Measurements from ENCODE around the gene CPN2. TPM values are rescaled to one million over a fixed set of nuclear protein-coding genes. Genes with fewer than 3 reads are reported as not detected.

CPN2 gene
- polyA plus RNA-seq, 4 donors, result 0.18 to 1.00 (median 0.72) TPM

DNA sequence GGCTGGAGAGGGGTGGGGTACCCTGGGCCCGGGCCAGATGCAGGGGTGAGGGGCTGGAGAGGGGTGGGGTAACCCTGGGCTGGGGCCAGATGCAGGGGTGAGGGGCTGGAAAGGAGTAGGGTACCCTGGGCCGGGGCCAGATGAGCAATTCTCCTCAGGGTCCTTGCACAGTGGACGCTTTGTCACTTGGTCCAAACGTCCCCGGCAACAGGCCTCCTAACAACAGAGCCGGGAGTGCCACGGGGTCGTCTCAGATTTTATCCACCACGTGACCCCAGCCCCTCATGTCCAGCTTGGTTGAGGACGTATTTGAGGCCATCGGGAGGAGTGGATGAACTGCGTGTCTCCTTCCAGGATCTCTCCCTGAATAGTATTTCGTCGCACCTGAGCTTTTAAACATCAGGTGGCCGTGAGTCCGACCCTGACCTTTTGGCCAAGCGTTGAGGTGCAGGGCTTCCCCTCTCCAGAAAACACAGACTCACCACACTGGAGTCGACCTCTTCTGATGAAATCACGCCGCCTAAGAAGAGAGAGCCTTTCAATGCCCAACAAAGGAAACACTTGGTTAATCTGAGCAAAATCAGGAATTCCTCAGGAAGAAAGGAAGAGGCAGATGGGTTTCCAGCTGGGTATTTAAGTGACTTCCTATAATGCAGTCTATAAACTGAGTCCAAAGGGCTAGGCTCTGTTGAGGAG, 31.2 kb upstream of the CPN2 start:
- DNase-seq (ENCODE audit: low read depth in 4 of 4, low spot score in 3 of 4), result no peak

DNA sequence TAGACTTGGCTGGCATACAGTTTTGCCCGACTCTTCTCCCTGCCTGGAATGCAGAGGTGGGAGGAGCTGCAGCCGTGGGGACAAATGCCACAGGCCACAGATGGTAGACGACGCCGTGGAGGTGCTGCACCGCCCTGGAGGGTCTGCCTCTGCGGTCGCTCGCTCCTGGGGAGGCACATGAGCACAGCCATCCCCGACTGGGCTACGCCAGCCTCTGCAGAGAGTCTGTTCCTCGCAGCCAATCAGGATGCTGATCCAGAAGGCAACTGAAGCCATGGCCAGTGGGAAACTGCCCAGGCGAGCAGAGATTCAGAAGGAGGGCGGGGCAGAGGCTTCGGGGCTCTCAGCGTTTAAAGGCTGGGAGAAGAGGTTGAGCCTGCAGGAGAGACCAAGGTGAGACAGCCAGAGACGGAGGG, 30.3 kb upstream of the CPN2 start:
- no peak for DNase-seq (ENCODE audit: low read depth in 4 of 4, low spot score in 3 of 4)

GRCh38 chr3:194380326-194380725, 29.2 kb upstream of the CPN2 start:
- no peak for DNase-seq (ENCODE audit: low read depth in 4 of 4, low spot score in 3 of 4)

- DNase-seq (ENCODE audit: low read depth in 4 of 4, low spot score in 3 of 4), result no peak
These were observed 28.5 kb upstream of the CPN2 start for GRCh38 chr3:194379651-194380050.

- DNase-seq (ENCODE audit: low read depth in 4 of 4, low spot score in 3 of 4), result no peak
These were observed 28.1 kb upstream of the CPN2 start for GRCh38 chr3:194379231-194379630.

GRCh38 chr3:194377708-194378107, 26.6 kb upstream of the CPN2 start:
- no peak for DNase-seq (ENCODE audit: low read depth in 4 of 4, low spot score in 3 of 4)

- no peak for DNase-seq (ENCODE audit: low read depth in 4 of 4, low spot score in 3 of 4)
These were observed 25.1 kb upstream of the CPN2 start for GRCh38 chr3:194376241-194376560.

DNA sequence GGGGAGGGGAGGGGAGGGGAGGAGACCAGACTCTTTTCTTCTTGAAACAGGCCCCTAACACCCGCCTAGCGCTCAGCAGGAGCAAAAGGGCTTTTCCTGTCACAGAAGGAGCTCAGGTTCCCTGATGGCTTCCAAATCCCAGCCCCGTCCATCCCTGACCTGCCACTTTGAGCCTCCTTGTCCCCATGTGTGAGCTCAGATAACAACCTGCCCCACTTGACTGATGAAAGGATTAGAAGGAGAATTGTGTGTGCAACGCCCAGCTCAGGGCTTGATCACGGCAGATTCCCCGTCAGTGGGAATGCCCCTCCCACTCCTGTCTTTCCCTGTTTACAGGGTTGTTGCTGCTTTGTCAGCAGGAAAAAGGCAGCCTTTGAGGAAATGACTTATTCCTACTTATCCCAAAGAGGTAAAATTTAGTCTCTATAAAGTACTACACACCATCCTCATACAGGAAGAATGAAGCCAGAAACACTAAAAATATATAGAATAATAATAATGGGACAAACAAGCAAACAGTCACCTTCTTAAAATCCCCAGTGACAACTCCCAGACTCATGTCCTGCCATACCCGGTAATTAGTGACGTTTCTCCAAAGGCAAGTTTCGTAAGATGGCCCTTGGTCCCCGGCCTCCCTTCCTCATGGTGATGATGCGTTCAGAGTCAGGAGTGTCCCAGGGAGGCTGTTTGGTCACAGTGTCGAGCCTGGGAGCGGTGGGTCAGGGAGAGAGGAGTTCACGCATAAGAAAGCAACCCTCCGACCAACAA, 24.5 kb upstream of the CPN2 start:
- no peak for DNase-seq (ENCODE audit: low read depth in 4 of 4, low spot score in 3 of 4)

DNA sequence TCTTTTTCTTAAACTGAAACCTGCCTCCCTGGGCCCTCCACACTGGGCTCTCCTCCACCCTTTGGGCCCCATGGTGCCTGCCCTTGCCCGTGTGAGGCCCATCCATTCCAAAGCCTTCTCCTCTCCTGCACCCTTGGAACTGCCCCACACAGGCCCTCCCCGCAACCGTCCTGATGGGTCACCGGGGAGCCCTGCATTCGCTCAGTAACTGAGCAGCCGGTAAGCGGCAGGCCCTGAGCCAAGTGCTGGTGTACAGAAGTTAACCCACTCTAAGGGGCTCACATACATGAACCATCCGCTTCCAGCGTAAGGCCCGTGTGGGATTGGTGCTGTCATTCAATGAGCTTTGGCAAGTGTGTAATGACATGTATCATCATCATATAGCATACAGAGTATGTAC, 23.8 kb upstream of the CPN2 start:
- no peak for DNase-seq (ENCODE audit: low read depth in 4 of 4, low spot score in 3 of 4)

GRCh38 chr3:194373899-194374298, 22.8 kb upstream of the CPN2 start:
- no peak for DNase-seq (ENCODE audit: low read depth in 4 of 4, low spot score in 3 of 4)

DNA sequence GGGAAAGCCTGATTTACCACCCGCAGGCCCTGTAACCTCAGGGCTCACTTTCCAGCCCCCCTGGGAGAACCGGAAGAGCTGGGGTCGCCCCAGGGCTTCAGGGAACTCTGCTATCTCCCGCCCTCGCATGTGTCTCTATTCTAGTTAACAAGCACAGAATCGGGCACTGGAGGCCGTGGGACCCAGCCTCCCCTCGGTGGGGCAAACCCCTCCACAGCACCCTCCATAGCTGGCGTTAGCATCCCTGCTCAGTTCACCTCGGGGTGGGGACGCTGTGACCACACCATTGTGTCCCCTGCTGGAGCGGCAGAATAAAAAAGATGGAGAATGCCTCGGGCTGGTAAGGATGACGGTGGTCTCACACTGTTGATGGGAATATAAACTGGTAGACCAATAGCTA, 21.9 kb upstream of the CPN2 start:
- DNase-seq (ENCODE audit: low read depth in 4 of 4, low spot score in 3 of 4), result no peak

- DNase-seq (ENCODE audit: low read depth in 4 of 4, low spot score in 3 of 4), result no peak
These were observed 19.6 kb upstream of the CPN2 start for GRCh38 chr3:194370753-194371152.

DNA sequence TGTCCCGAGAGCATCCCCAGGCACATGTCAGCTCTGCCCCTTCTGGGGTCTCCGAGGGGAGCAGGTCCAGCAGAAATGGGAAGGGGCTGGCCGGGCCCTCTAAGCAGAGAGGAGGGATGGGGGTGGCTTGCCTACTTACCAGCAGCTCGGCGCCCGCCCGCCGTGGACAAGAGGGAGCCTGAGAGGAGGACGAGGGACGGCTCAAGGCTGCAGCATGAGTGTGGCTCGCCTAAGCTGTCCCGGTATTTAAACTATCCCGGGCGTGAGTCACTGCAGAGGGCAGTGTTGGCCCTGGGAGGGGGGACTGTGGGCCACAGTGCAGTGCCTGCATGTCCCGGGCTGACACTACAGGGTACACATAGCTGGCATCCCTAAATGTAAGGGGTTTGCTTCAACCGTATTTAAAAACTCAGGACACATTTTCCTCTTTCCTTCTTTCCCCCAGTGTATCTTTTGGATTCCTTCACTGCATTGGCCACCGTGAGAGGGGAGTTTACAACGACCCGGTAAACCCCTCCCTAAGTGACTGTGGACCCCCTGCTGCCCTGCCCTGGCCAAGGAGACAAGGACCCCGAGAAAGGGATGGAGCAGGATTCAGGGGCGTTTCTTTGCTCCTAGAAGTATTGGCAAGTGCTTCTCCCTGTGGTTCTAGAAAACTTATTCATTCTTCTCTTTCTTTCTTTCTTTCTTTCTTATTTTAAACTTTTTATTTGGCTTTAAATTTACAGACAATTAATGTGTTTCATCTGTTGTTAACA, 18.6 kb upstream of the CPN2 start, which contains the start of gene LRRC15:
TSS of gene LRRC15 (minus strand) at position 222 of the 758 bp plus-strand sequence. CDS start 8,700 bp downstream, outside the sequence.
- no peak for DNase-seq (ENCODE audit: low read depth in 4 of 4, low spot score in 3 of 4)

DNA sequence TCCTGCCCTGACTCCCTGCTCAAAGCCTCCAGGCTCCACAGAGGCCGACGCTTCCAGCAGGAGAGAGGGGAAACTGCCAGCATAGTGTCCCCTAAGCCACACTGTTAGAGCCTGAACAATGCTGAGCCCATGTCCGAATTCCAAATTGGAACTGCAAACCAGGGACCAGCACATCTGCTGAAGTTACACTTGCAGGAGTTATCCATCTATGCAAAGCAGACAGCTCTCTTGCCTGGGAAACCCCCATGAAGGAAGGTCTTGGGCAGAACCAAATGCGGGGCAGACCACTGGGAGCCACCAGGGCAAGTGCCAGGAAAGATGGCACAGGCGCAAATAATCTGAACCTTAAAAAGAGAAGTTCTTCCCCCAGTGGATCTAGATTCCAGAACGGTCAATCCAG, 17.8 kb upstream of the CPN2 start:
- no peak for DNase-seq (ENCODE audit: low read depth in 4 of 4, low spot score in 3 of 4)

GRCh38 chr3:194367992-194368841, 17.1 kb upstream of the CPN2 start:
- DNase-seq (ENCODE audit: low read depth in 4 of 4, low spot score in 3 of 4), result no peak

- no peak for DNase-seq (ENCODE audit: low read depth in 4 of 4, low spot score in 3 of 4)
These were observed 14.9 kb upstream of the CPN2 start for GRCh38 chr3:194365978-194366490.

DNA sequence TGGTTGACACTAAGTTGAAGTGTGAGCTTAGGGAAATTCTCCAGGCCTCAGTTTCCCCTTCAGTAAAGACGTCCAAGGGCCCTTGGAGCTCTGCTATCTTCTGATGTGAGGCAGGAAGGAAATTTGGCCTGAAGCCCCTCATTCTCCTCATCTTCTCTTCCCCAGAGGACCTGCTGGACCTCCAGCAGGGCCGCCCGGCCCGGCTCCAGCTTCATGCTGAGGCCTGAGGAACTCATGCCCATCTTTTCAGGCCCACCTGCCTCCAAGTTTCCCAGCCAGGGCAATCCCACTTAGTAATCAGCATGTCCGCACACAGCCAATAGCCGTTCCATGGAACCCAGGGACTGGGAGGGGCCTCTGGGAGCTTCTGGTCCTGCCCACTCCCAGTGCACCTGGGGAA, 14.4 kb upstream of the CPN2 start:
- DNase-seq (ENCODE audit: low read depth in 4 of 4, low spot score in 3 of 4), result no peak

GRCh38 chr3:194364652-194365434, 13.7 kb upstream of the CPN2 start:
- no peak for DNase-seq (ENCODE audit: low read depth in 4 of 4, low spot score in 3 of 4)

DNA sequence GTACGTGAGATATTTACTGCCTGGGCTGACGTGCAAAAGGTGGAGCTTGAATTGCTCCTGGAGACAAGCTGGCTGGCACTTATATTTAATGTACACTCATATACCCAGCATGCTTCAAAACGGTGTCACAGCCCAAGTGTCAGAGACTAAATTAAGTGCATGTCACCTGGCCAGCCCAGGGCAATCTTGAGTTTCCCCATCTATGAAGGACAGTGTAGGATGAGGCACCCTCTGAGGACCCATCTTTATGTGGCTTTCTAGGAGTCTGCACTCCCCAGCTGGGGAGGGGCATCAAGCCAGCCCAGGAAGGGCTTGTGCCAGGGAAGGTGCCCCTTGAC, 13.2 kb upstream of the CPN2 start:
- no peak for DNase-seq (ENCODE audit: low read depth in 4 of 4, low spot score in 3 of 4)

DNA sequence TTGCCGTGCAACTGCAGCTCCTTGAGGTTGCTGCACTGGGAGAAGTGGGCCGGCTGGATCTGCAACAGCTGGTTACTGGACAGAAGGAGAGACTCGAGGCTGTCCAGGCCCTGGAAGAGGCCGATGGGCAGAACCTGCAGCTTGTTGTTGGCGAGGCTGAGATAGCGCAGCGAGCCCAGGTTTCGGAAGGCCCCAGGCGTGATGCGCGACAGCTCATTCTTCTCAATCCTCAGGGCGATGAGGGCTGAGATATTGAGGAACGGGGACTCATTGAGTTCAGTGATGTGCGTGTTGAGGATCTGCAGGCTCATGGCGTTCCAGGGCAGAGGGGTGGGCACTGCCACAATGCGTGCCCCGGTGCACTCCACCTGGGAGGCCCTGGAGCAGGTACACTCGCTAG, 9.4 kb upstream of the CPN2 start:
- no peak for DNase-seq (ENCODE audit: low read depth in 4 of 4, low spot score in 3 of 4)

Measured in right renal pelvis (tissue), 4 donors.